Measurements from ENCODE around the gene RHOXF1. TPM values are rescaled to one million over a fixed set of nuclear protein-coding genes. Genes with fewer than 3 reads are reported as not detected.
"Not testable (repeated sequence)": the region's sequence is repeated elsewhere in the genome, so short reads cannot be mapped to it uniquely, and the experiment has no call there.

Gene RHOXF1
- total RNA-seq, result not detected

- intact Hi-C loops (cut with DNase I), result no loop called here
- no peak for DNase-seq
- Histone ChIP-seq H3K4me3 (replicated peaks in 1 of 3) (no peak within 1 kb of the TSS), H3K9me3 (no peaks in the 10 kb centered on the region), H3K27me3 (no peaks in the 10 kb centered on the region), H3K36me3 (no peaks in the 10 kb centered on the region), H3K4me1 (peaks cover 0 to 6% of the 10 kb centered on the region in 2 donors), H3K27ac (no peak within 1 kb of the TSS)
- WGBS, 2 donors, result 94 to 97% methylated on average over 13 to 30 of the region's 35 CpGs
- no peak for TF ChIP-seq CTCF (IDR thresholded peaks at IDR 0.05)
- TF ChIP-seq POLR2A (IDR thresholded peaks at IDR 0.05), result no peak
Measured at GRCh38 chrX:120115438-120115963, at the start of gene RHOXF1. TSS of gene RHOXF1 (minus strand) at chrX:120115913. CDS start at chrX:120115862, 51 bp downstream.

- H3K4me1 ChIP-seq; H3K4me3 ChIP-seq (replicated peaks in 1 of 3); DNase-seq; H3K27ac ChIP-seq; H3K36me3 ChIP-seq; H3K9me3 ChIP-seq; H3K27me3 ChIP-seq; intact Hi-C loops (cut with DNase I): not testable (repeated sequence)
- 99 to 100% methylated on average over 13 of the region's 33 CpGs for WGBS, 2 donors
Measured at GRCh38 chrX:120159086-120159485, 43.4 kb upstream of the RHOXF1 start.

GRCh38 chrX:120158313-120158712, 42.6 kb upstream of the RHOXF1 start, which contains the start of gene RHOXF2:
TSS of gene RHOXF2 (plus strand) at chrX:120158613. CDS start at chrX:120158751, 138 bp downstream.
- DNase-seq; H3K27ac ChIP-seq; H3K4me3 ChIP-seq (replicated peaks in 1 of 3); H3K27me3 ChIP-seq; intact Hi-C loops (cut with DNase I); H3K36me3 ChIP-seq; H3K4me1 ChIP-seq; H3K9me3 ChIP-seq: not testable (repeated sequence)
- WGBS, 2 donors, result no CpG with 5 or more reads among the region's 15 CpGs

- H3K27ac ChIP-seq; DNase-seq; H3K4me1 ChIP-seq; H3K4me3 ChIP-seq (replicated peaks in 1 of 3); H3K9me3 ChIP-seq; H3K27me3 ChIP-seq; intact Hi-C loops (cut with DNase I); H3K36me3 ChIP-seq: not testable (repeated sequence)
- no CpG with 5 or more reads among the region's 12 CpGs for WGBS, 2 donors
Measured at GRCh38 chrX:120150109-120150744, 34.5 kb upstream of the RHOXF1 start.

GRCh38 chrX:120147537-120147936, 31.8 kb upstream of the RHOXF1 start:
- H3K9me3 ChIP-seq, result no peaks in the 10 kb centered on the region
- no peak for TF ChIP-seq CTCF (IDR thresholded peaks at IDR 0.05)
- no peak for TF ChIP-seq POLR2A (IDR thresholded peaks at IDR 0.05)
- H3K27ac ChIP-seq, result no peak overlapping the region
- no peak for DNase-seq
- H3K4me1 ChIP-seq, result no peaks in the 10 kb centered on the region
- H3K36me3 ChIP-seq, result no peaks in the 10 kb centered on the region
- intact Hi-C loops (cut with DNase I), result no loop called here
- whole genome bisulfite sequencing, 2 donors, result 92 to 98% methylated on average over 7 to 8 of the region's 8 CpGs
- H3K27me3 ChIP-seq, result no peaks in the 10 kb centered on the region
- H3K4me3 ChIP-seq (replicated peaks in 1 of 3), result no peak overlapping the region

GRCh38 chrX:120146323-120146722, 30.6 kb upstream of the RHOXF1 start:
- 93 to 100% methylated on average over 1 of the region's 1 CpG for WGBS, 2 donors
- intact Hi-C loops (cut with DNase I); H3K4me3 ChIP-seq (replicated peaks in 1 of 3); H3K4me1 ChIP-seq; H3K9me3 ChIP-seq; H3K27me3 ChIP-seq; DNase-seq; H3K36me3 ChIP-seq; H3K27ac ChIP-seq: not testable (repeated sequence)

- no peaks in the 10 kb centered on the region for H3K36me3 ChIP-seq
- 79% methylated on average over 4 of the region's 4 CpGs for WGBS, 2 donors
- H3K27me3 ChIP-seq, result no peaks in the 10 kb centered on the region
- no peak for TF ChIP-seq CTCF (IDR thresholded peaks at IDR 0.05)
- no peak for TF ChIP-seq POLR2A (IDR thresholded peaks at IDR 0.05)
- no peak overlapping the region for H3K27ac ChIP-seq
- H3K9me3 ChIP-seq, result no peaks in the 10 kb centered on the region
- DNase-seq, result no peak
- no peaks in the 10 kb centered on the region for H3K4me1 ChIP-seq
- no peak overlapping the region for H3K4me3 ChIP-seq (replicated peaks in 1 of 3)
- intact Hi-C loops (cut with DNase I), result no loop called here
Measured at GRCh38 chrX:120145295-120145925, 29.7 kb upstream of the RHOXF1 start.
